Islet precursor cell (in vitro differentiated cells): ENCODE results near the gene ADAMTS12.

Experiments used
- DNase-seq: peaks from one replicate; pipeline ENCODE4 v3.0.0-alpha.2; 2018

Gene ADAMTS12

GRCh38 chr5:33701951-33702350, 189.8 kb downstream of the ADAMTS12 start:
- no peak for DNase-seq

- DNase-seq, result no peak
Observed at GRCh38 chr5:33701251-33701650, 190.5 kb downstream of the ADAMTS12 start.

DNA sequence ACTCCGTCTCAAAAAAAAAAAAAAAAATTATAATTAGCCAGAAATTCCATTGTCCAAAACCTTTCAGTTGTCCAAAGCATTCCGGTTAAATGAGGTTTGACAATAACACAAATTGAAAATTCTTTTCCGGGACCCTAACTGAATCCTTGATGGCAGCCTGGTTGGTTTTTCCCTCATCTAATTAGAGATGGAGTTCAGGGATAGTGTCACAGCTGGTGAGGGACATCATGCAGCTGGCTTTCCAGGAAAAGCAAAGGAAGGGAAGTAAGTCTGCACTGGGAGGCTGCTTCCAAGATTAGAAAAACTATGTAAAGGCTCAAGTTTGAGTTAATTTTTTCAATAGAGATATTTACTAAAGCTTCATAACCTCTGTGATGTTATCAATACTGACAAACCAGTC, 195.4 kb downstream of the ADAMTS12 start:
- no peak for DNase-seq

DNA sequence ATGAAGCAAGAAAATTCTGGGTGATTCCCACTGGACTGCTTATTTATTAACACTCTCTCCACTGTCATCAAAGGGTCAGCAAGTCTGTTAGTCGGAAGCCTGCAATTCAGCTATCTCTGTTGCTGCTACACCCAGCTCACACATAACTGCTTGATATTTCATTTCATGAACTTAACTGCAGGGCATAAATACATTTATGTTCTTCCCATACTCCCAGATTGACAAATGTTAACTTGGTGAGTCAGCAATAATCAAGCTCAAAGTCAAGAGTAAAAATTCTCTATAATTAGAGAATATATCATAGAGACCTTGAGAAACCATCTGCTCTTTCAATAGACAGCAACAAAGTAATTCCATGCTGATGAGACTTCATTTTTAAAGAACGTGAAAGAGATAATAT, 198.8 kb downstream of the ADAMTS12 start:
- DNase-seq, result no peak

DNA sequence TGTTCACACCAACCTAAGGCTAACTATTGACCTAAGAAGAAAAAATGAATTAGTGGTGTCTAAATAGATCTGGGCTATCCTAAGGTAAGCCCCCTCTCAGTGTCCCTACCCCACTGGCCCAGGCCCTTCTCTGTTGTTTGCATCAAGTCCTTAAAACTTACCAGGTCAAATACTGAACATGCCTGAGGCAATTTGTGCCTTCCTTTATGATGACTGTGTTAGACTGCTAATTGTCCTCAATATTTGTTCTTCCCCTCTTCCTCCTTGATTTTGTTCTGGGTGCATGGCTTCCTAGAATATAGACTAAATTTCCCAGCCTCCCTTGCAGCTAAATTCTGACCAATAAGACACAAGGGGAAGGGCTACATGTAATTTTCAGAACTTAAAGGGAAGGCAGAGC, 199.9 kb downstream of the ADAMTS12 start:
- DNase-seq, result no peak

- DNase-seq, result no peak
Observed at GRCh38 chr5:33690374-33691135, 201.2 kb downstream of the ADAMTS12 start.

GRCh38 chr5:33688526-33688925, 203.3 kb downstream of the ADAMTS12 start:
- no peak for DNase-seq

GRCh38 chr5:33688066-33688465, 203.7 kb downstream of the ADAMTS12 start:
- DNase-seq, result no peak

- DNase-seq, result peak; percentile 58
Observed at GRCh38 chr5:33685873-33686755, 205.7 kb downstream of the ADAMTS12 start.

DNA sequence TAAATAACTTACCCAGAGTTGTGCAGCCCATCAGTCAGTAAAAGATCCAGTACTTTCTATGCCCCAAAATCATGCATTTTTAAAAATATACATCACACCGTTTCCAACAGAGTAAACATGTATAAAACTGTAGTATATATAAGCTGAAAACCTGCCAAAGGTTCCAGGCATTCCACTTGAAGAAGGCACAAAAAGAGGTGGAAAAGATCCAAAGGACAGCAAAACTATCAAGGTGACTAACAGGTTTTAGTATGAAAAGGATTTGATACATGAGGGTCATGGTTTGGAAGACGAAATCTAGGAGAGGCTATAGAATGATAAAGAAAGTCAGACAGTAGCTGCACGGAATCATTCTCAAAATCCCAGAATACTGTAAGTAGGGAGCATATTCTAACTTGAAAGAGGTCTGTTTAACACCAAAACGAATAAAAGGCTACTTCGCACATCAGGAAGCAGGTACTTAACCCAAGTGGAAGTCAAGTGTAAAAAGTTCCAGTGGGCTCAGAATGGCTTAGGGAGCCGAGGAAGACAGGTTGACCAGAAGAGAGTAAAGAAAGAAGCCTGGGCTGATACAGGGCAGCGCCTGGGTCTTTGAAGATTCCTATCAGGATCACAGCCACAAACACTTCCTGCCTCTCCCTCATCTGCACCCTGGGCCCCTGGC, 207.2 kb downstream of the ADAMTS12 start:
- DNase-seq, result no peak

- no peak for DNase-seq
Observed at GRCh38 chr5:33679791-33680190, 212.0 kb downstream of the ADAMTS12 start.

- no peak for DNase-seq
Observed at GRCh38 chr5:33675958-33676464, 215.8 kb downstream of the ADAMTS12 start.

- no peak for DNase-seq
Observed at GRCh38 chr5:33671700-33672291, 220.0 kb downstream of the ADAMTS12 start.

DNA sequence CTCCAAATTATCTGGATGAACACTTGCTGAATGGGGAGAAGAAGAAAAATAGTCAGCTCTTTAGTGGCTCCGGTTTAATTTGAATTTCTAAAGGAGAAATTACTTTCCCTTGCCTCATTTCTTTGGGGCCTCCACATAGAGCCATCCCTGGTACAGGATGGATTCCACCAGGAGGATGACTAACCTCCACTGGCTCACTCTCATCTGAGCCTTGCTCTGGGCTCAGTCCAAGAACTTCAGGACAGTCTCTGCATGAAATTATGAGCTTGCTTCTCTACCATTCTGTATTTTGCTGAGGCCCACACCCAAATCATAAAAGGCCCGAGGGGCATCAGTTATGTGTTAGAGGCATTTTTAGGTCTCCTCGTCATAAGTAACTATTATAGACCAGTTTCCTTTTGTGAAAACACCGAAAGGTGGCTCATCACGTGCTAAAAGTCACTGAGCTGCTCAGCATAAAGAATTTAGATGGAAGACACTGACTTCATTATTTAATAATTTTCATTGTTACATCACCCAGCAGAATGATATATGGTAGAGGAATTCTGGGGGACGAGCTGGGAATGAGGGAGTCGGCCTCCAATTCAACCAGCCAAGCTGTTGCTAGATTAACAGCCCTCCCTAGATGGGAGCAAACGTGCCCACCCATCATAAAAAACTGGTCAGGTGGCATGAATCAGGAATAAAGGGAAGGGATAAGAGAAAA, 228.9 kb downstream of the ADAMTS12 start:
- no peak for DNase-seq

DNA sequence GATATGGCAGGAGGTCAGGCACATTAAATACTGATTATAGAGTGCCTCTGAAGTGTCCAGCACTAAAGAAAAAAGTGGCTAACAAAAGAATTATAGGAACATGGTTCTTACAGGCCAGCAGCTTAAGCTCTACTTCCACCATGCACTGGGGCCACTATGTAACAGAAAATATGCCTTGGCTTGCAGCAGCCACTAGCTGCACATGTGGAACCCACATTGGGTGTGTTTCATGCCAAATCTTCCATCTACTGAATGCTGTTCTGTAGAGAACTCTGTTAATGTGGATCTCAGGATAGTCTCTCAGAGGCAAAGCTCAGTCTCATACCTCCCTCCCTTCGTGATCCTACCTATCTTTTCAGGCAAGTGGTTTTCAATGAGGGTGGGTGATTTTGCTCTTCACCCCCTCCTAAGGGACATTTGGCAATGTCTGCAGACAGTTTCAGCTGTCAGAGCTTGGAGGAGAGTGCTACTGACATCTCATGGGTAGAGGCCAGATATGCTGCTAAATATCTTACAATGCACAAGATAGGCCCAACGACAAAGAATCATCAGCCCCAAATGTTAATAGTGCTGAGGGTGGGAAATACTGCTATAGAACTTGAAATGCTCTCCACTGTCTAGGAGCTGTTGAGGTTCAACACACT, 232.1 kb downstream of the ADAMTS12 start:
- DNase-seq, result no peak

DNA sequence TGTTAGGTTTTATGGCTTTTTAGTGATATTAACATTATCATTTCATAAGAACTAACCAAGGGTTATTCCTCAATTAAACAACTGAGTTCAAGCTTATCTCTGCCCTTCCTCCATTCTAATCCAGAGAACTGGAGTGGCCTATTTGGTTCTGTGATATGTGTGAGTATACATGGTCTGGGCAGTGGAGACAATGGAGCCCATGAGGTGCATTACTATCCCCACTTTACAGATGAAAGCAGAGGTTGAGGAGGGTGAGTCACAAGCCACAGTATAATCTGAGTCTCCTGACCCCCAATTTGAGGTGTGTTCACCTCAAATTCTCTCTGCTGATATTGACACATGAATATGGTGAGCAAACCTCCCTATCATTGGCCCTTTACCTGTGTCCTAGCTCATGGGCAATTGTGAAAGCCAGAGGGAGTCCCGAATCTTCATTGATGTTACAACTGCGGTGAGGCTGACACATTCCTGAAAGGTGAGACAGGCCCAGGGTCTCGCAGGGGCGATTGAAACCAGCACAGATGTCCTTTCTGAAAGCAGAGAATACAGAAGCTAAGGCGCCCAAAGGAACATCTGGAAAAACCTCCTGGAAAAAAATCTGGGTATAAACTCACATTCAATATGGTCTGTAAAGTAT, 233.9 kb downstream of the ADAMTS12 start:
- DNase-seq, result peak; percentile 90

GRCh38 chr5:33657176-33657575, 234.6 kb downstream of the ADAMTS12 start:
- no peak for DNase-seq

DNA sequence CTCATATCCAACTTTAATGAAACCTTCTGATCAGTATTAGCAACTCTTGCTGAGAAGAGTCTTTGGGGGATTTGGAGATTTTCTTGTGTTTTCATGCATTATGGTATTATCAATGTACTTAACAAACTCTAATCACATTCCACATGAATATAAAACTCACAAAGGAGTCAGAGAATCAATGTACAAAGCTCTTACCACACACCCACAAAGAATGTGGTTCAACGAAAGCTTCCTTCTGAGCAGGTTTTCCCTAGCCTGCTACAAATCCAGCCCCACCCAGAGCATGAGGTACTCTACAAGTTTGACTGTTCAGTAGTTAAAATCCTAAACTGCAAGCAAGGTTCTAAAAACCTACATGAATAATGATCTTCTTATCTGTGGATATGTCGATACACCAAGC, 240.9 kb downstream of the ADAMTS12 start:
- no peak for DNase-seq

DNA sequence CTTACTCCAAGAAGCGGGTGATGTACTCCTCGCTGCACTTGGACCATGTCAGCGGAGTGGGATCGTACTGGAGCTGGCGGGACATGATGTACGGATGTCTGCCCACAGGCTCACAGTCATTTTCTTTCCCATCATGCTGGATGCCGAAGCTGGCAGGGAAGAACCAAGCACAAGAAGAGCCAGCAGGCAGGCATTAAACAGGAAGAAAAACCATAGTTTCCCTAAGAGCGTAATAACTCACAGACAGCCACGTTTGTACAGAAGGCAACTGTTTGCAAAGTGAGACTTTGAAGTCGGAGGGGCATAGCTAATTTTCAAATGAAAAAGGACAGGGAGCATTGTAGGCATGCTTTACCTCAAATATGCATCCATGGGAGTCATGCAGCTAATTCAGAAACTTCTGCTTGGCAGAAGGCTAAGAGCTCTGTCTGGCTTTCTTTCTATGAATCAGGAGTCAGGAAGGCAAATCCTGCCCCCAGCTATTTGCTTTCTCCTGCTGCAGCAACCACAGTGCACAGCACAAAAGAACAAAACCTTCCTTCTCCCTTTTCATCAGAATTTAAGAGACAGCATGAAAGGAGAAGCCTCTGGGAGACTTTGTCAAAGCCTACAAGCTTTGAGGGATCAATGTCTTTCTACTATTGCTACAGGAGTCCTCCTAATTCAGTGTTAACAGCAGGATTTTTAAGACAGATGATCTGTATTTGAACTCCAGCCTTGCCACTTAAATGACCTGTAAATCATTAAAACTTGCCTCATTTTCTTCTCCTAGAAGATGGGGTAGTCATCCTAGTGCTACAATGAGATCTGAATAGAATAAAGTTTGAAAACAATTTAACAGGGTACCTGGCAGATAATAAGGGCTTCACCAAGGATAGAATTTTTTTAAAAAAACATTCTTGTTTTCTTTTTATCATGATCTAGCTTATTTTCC, 242.0 kb downstream of the ADAMTS12 start:
- DNase-seq, result peak; percentile 90
